Loucy (cell line): ENCODE data around the gene COL1A1.

Source experiments
- EZH2phosphoT487 ChIP-seq: fragments of 200-600 bp; IDR thresholded peaks from 2 replicates; pipeline ENCODE4 v1.6.1; 2018; ENCODE audit warnings: antibody characterized with exemption, mild to moderate bottlenecking, moderate library complexity, borderline replicate concordance
- TF ChIP-seq, protein P1 (sequence below): fragments of 200-600 bp; sonication (generic); conservative IDR thresholded peaks from 2 replicates; pipeline ENCODE4 v1.5.1; 2014; ENCODE audit warnings: mild to moderate bottlenecking, antibody characterized with exemption, low read length

DNA sequence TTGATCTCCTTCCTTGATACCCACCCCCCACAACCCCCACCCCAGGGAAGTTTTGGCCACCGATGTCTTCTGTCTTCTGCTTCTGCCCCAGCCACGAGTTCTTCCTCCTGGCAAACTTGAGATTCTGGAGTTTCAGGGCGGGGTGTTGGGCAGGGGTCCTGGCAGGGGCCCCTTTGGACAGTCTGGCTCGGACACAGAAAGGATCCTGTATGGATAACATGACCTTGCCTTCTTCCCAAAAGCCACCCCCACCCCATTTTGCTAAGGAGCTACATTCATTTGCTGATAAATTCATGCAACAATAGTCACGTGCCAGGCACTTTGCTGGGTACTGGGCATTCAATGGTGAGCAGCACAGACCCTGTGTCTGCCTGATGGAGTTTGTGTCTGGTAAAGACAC, 5.9 kb upstream of the COL1A1 start:
- TF ChIP-seq EZH2phosphoT487, result no peak
- TF ChIP-seq, protein P1, sequence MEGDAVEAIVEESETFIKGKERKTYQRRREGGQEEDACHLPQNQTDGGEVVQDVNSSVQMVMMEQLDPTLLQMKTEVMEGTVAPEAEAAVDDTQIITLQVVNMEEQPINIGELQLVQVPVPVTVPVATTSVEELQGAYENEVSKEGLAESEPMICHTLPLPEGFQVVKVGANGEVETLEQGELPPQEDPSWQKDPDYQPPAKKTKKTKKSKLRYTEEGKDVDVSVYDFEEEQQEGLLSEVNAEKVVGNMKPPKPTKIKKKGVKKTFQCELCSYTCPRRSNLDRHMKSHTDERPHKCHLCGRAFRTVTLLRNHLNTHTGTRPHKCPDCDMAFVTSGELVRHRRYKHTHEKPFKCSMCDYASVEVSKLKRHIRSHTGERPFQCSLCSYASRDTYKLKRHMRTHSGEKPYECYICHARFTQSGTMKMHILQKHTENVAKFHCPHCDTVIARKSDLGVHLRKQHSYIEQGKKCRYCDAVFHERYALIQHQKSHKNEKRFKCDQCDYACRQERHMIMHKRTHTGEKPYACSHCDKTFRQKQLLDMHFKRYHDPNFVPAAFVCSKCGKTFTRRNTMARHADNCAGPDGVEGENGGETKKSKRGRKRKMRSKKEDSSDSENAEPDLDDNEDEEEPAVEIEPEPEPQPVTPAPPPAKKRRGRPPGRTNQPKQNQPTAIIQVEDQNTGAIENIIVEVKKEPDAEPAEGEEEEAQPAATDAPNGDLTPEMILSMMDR, result no peak
